PC-3 (cell line): ENCODE data around the gene CACNA1B.

Experiments used
- CTCF ChIP-seq: fragments of 300-600 bp; sonication (generic); conservative IDR thresholded peaks from 2 replicates; pipeline ENCODE4 v1.5.1; 2017; ENCODE audit warnings: antibody characterized with exemption, low read depth, mild to moderate bottlenecking, low read length
- EZH2 ChIP-seq: fragments of 300-600 bp; sonication (generic); IDR thresholded peaks from one replicate; pipeline ENCODE4 v1.6.1; 2017; ENCODE audit warnings: antibody characterized with exemption, mild to moderate bottlenecking, low read length; ENCODE audit not compliant: unreplicated experiment
- EZH2phosphoT487 ChIP-seq: fragments of 300-600 bp; sonication (generic); IDR thresholded peaks from 2 replicates; pipeline ENCODE4 v1.6.1; 2018; ENCODE audit warnings: mild to moderate bottlenecking, antibody characterized with exemption, low read length, borderline replicate concordance

GRCh38 chr9:137837345-137838278 lies 40.0 kb upstream of the CACNA1B start:
- no peak for TF ChIP-seq CTCF
- TF ChIP-seq EZH2, result no peak
- no peak for TF ChIP-seq EZH2phosphoT487
